A549 (cell line): Measurements from ENCODE around the gene NUTF2. TPM values are rescaled to one million over a fixed set of nuclear protein-coding genes. Genes with fewer than 3 reads are reported as not detected.

Experiments used
- ATAC-seq, 2 experiments: fragments of 200-7000 bp in 1 of 2; fragments of >200 bp in 1 of 2; cut with Nextera tagmentation in 1 of 2; cut with Tn5 transposase in 1 of 2; 3 replicates each; pipeline versions ENCODE4 v1.8.0 to v1.9.1; 2018 to 2020; ENCODE audit warnings: mild to moderate bottlenecking in 1 of 2, moderate library complexity in 1 of 2
- CTCF ChIA-PET: fragments of 300-600 bp; sonication (Branson Sonifier 250); formaldehyde crosslinking; extraction: SDS; loops from one replicate; lab custom pipeline; 2021; ENCODE audit warnings: antibody characterized with exemption, inconsistent platforms; lab: Yijun Ruan, JAX
- POLR2A ChIA-PET: fragments of 350-600 bp; formaldehyde crosslinking; extraction: SDS; loops from one replicate; lab custom pipeline; 2021; ENCODE audit warnings: antibody characterized with exemption, inconsistent platforms; lab: Yijun Ruan, JAX
- DNase-seq, 2 experiments: peaks; one replicate each; pipeline versions ENCODE4 v3.0.0 to v3.0.0-alpha.2; 2011 to 2016; ENCODE audit warnings: low read depth in 1 of 2, low spot score in 1 of 2
- FAIRE-seq: peaks from 2 replicates; lab custom pipeline; 2011; peaks lifted over from hg19 to GRCh38; lab: Jason Lieb, UNC
- H3K27ac ChIP-seq, 2 experiments: fragments of >200 bp; sonication (Bioruptor Twin); formaldehyde crosslinking; 3 replicates each; pipeline ENCODE4 v1.5.1; 2016 to 2017
- H3K4me1 ChIP-seq: fragments of >200 bp; sonication (Bioruptor Twin); formaldehyde crosslinking; 3 replicates; pipeline ENCODE4 v1.6.1; 2016
- H3K4me2 ChIP-seq: fragments of >200 bp; sonication (Bioruptor Twin); formaldehyde crosslinking; 3 replicates; pipeline ENCODE4 v1.6.1; 2016
- H3K4me3 ChIP-seq: fragments of >200 bp; sonication (Bioruptor Twin); formaldehyde crosslinking; 3 replicates; pipeline ENCODE4 v1.5.1; 2016
- H3K9me3 ChIP-seq: fragments of >200 bp; sonication (Bioruptor Twin); formaldehyde crosslinking; 3 replicates; pipeline ENCODE4 v1.6.1; 2016
- CHD2 ChIP-seq: fragments of 150-350 bp; IDR thresholded peaks from 2 replicates; pipeline ENCODE4 v1.6.1; 2014; ENCODE audit warnings: low read length; ENCODE audit not compliant: partially characterized antibody
- CHD4 ChIP-seq: fragments of 200-600 bp; sonication (generic); IDR thresholded peaks from 2 replicates; pipeline ENCODE4 v1.6.1; 2016; ENCODE audit warnings: antibody characterized with exemption, mild to moderate bottlenecking, borderline replicate concordance
- ESRRA ChIP-seq: fragments of 150-350 bp; IDR thresholded peaks from 2 replicates; pipeline ENCODE4 v1.6.1; 2014; ENCODE audit warnings: mild to moderate bottlenecking, low read length, borderline replicate concordance
- HMGXB4 ChIP-seq: fragments of 250-450 bp; sonication (Bioruptor Pico); IDR thresholded peaks from 2 replicates; pipeline ENCODE4 v1.5.0; 2021; ENCODE audit warnings: mild to moderate bottlenecking, moderate library complexity, borderline replicate concordance
- HOXB13 ChIP-seq: fragments of 250-450 bp; sonication (Bioruptor Pico); IDR thresholded peaks from 2 replicates; pipeline ENCODE4 v1.5.0; 2020; ENCODE audit warnings: low read depth, mild to moderate bottlenecking, moderate library complexity
- NR3C1 ChIP-seq: fragments of >200 bp; sonication (Bioruptor Twin); formaldehyde crosslinking; IDR thresholded peaks from 3 replicates; pipeline ENCODE4 v1.6.1; 2017
- REST ChIP-seq: fragments of 200-600 bp; sonication (generic); IDR thresholded peaks from 2 replicates; pipeline ENCODE4 v1.6.1; 2016; ENCODE audit warnings: antibody characterized with exemption, mild to moderate bottlenecking, moderate library complexity
- RNF2 ChIP-seq: fragments of 200-600 bp; sonication (generic); IDR thresholded peaks from 2 replicates; pipeline ENCODE4 v1.6.1; 2016; ENCODE audit warnings: low read depth, mild to moderate bottlenecking, antibody characterized with exemption, moderate library complexity, borderline replicate concordance
- TFCP2L1 ChIP-seq: fragments of 250-450 bp; sonication (Bioruptor Pico); IDR thresholded peaks from 2 replicates; pipeline ENCODE4 v1.5.0; 2021; ENCODE audit warnings: mild to moderate bottlenecking
- WGBS: methylation state at CpG from one replicate; pipeline ENCODE4 v1.1.6; 2017; ENCODE audit errors: missing lambda C conversion rate; 5-methylcytosine and 5-hydroxymethylcytosine counted together
- polyA plus RNA-seq, 4 experiments: library from polyadenylated mRNA; depleted of rRNA in 3 of 4; stranded (reverse); fragments of >200 nt; fragmentation: RNase III in 1 of 4; extraction: RNeasy Plus Mini Kit Qiagen cat#74134 plus additional on column Dnase treatment in 1 of 4; gene quantifications; 2 replicates in 3 of 4; 3 replicates in 1 of 4; pipeline ENCODE4 v1.2.3, GENCODE V29; 2011 to 2017
- TF ChIP-seq, protein P1 (sequence below): IDR thresholded peaks from 2 replicates; pipeline ENCODE4 v1.6.1; 2012

The NUTF2 gene
- polyA plus RNA-seq, 2 of the 4 experiments (the other 2 are of a cell fraction) = 168 to 287 TPM

DNA sequence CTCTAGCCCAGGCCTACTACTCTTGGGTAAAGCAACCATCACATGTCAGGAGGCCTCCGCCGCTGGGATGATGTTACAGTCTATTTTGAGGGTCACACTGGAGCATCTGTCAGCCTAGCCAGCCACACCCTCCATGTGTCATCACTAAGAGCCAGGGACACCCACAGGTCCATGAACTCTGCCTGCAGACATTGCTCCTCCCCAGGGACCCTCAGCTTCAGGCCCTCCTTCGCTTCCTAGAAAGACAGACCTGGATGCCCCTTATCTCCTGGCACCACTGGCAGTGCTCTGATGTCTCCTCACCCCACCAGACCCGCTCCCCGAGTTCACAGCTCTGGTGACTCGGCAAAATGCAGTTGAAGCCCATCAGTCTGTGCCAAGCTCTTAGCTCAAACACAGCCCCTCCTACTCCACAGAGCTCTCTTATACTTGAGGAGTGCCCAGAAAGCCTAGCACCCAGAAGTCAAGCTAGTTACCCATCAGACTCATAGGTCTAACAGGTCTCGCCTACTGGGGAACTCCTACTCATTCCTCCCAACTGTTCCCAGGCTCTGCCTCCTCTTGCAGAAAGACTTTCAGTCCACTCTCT, 46.3 kb upstream of the NUTF2 start (continued):
- TF ChIP-seq REST (no peak), CHD2 (no peak)

DNA sequence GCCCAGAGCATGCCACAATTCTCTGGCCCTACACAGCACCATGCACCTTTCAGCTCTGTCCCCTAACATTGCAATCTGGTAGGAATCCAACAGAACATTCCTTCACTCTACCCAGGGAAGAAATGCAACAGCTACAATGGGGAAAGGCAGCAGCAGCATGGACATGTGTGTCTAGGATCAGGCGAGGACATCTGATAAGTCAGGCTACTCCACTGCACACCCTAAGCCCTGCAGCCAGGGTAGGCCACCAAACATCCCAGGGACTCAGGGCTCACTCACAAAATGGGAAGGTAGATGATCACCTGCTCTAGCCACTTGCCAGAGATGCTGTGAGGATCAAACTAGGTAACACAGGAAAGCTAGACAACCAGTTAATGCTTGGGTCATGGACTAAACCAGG, 45.5 kb upstream of the NUTF2 start:
- no peak overlapping the region for H3K27ac ChIP-seq
- TF ChIP-seq TFCP2L1 (CRISPR knock-in tag) (no peak), CHD4 (no peak)
- ATAC-seq (no peak), DNase-seq (no peak), FAIRE-seq (no peak)
- 100% methylated on average over 1 of the region's 1 CpG for WGBS
- peaks cover 14% of the 10 kb centered on the region for H3K4me1 ChIP-seq
- no peaks in the 10 kb centered on the region for H3K9me3 ChIP-seq
- CTCF ChIA-PET = interaction anchor here (0.8 to 5.5 kb wide), 5 partner anchors 15 to 137 kb away, joined by 3 to 45 read pairs (median 4); no protein-coding TSS in a partner anchor
- no peak overlapping the region for H3K4me3 ChIP-seq
- H3K4me2 ChIP-seq = no peak overlapping the region
- POLR2A ChIA-PET = no interaction called here

DNA sequence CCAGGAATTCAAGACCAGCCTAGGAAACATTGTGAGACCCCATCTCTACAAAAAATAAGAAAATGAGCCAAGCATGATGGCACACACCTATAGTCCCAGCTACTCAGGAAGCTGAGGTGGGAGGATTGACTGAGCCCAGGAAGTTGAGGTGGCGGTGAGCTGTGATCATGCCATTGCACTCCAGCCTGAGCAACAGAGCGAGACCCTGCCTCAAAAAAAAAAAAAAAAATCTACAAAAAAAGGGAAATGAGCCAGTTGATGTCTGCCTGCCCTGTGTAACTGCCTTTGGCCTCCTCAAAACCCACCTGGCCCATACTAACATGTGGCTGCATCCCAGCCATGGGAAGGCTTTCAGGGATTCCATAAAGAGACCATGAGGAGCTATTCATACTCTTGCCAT, 44.9 kb upstream of the NUTF2 start:
- 96% methylated on average over 2 of the region's 2 CpGs for WGBS
- CTCF ChIA-PET = interaction anchor here (0.9 to 5.5 kb wide), 5 partner anchors 14 to 129 kb away, joined by 3 to 45 read pairs (median 4); partner anchors contain the start of gene GFOD2

More for the DNA sequence above, 44.9 kb upstream of the NUTF2 start:
- H3K4me1 ChIP-seq = peaks cover 14% of the 10 kb centered on the region
- H3K27ac ChIP-seq = no peak overlapping the region
- ATAC-seq = no peak
- no peaks in the 10 kb centered on the region for H3K9me3 ChIP-seq
- TF ChIP-seq HOXB13 (CRISPR knock-in tag) (no peak), HMGXB4 (CRISPR knock-in tag) (no peak), ESRRA (no peak), REST (no peak), NR3C1 (no peak), RNF2 (no peak)
- TF ChIP-seq, protein P1, sequence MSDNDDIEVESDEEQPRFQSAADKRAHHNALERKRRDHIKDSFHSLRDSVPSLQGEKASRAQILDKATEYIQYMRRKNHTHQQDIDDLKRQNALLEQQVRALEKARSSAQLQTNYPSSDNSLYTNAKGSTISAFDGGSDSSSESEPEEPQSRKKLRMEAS = no peak
- TF ChIP-seq, all 56 proteins: peak for 0
- DNase-seq (no peak), FAIRE-seq (no peak)
- Histone ChIP-seq H3K4me2 (no peak overlapping the region), H3K4me3 (no peak overlapping the region)
- POLR2A ChIA-PET = no interaction called here
